WTC11 (cell line): ENCODE results near the gene TTLL9. TPM values are rescaled to one million over a fixed set of nuclear protein-coding genes. Genes with fewer than 3 reads are reported as not detected.

Experiments
- ATAC-seq: fragments of 200-7000 bp; cut with Tn5 transposase; 2 replicates; pipeline ENCODE4 v1.10.0; 2021; ENCODE audit warnings: mild to moderate bottlenecking, moderate library complexity
- CTCF ChIA-PET: fragments of 300-600 bp; sonication (Branson Sonifier 250); formaldehyde crosslinking; loops from one replicate; lab custom pipeline; 2021; ENCODE audit warnings: antibody characterized with exemption; lab: Charles Lee
- POLR2A ChIA-PET: fragments of 350-600 bp; sonication (Branson Sonifier 250); formaldehyde crosslinking; loops from one replicate; lab custom pipeline; 2021; ENCODE audit warnings: antibody characterized with exemption; lab: Charles Lee
- DNase-seq: peaks from one replicate; pipeline ENCODE4 v3.0.0; 2021; ENCODE audit warnings: low spot score
- H3K27ac Mint-ChIP-seq: 2 replicates; pipeline ENCODE4 v1.8.0; 2021; ENCODE audit warnings: mixed read lengths
- H3K27me3 Mint-ChIP-seq: 2 replicates; pipeline ENCODE4 v1.8.0; 2021; ENCODE audit warnings: low read depth, mild to moderate bottlenecking, moderate library complexity, mixed read lengths
- H3K36me3 Mint-ChIP-seq: 2 replicates; pipeline ENCODE4 v1.8.0; 2021; ENCODE audit warnings: mixed read lengths
- H3K4me1 Mint-ChIP-seq: 2 replicates; pipeline ENCODE4 v1.8.0; 2022; ENCODE audit warnings: mixed read lengths
- H3K4me3 Mint-ChIP-seq: 2 replicates; pipeline ENCODE4 v1.8.0; 2021; ENCODE audit warnings: mild to moderate bottlenecking, moderate library complexity, mixed read lengths
- H3K9me3 Mint-ChIP-seq: 2 replicates; pipeline ENCODE4 v1.8.0; 2021; ENCODE audit warnings: mixed read lengths
- ATF1 ChIP-seq: sonication (generic); formaldehyde crosslinking; IDR thresholded peaks from 2 replicates; pipeline ENCODE4 v1.8.1; 2023; ENCODE audit warnings: mild to moderate bottlenecking, moderate library complexity, missing genetic modification reagents
- CBFB ChIP-seq: sonication (generic); formaldehyde crosslinking; IDR thresholded peaks from 2 replicates; pipeline ENCODE4 v1.8.1; 2022; ENCODE audit warnings: mild to moderate bottlenecking, low read depth, missing genetic modification reagents
- CREB1 ChIP-seq: sonication (generic); formaldehyde crosslinking; IDR thresholded peaks from 2 replicates; pipeline ENCODE4 v1.8.0; 2023; ENCODE audit warnings: mild to moderate bottlenecking, missing genetic modification reagents
- CREM ChIP-seq: sonication (generic); formaldehyde crosslinking; IDR thresholded peaks from 2 replicates; pipeline ENCODE4 v1.8.1; 2022; ENCODE audit warnings: mild to moderate bottlenecking, missing genetic modification reagents, moderate library complexity
- ETV6 ChIP-seq: sonication (generic); formaldehyde crosslinking; IDR thresholded peaks from 2 replicates; pipeline ENCODE4 v1.8.1; 2022; ENCODE audit warnings: mild to moderate bottlenecking, missing genetic modification reagents
- FOXP1 ChIP-seq: sonication (generic); formaldehyde crosslinking; IDR thresholded peaks from 2 replicates; pipeline ENCODE4 v1.8.0; 2022; ENCODE audit warnings: missing genetic modification reagents, mild to moderate bottlenecking, moderate library complexity, borderline replicate concordance
- GTF2I ChIP-seq: fragments of 250-450 bp; sonication (Bioruptor Pico); conservative IDR thresholded peaks from 2 replicates; pipeline ENCODE4 v1.4.0; 2021; ENCODE audit warnings: mild to moderate bottlenecking
- JUN ChIP-seq: sonication (generic); formaldehyde crosslinking; IDR thresholded peaks from 2 replicates; pipeline ENCODE4 v1.8.0; 2023; ENCODE audit warnings: mild to moderate bottlenecking, missing genetic modification reagents
- KAT7 ChIP-seq: sonication (generic); formaldehyde crosslinking; IDR thresholded peaks from 2 replicates; pipeline ENCODE4 v1.8.1; 2023; ENCODE audit warnings: missing genetic modification reagents, mild to moderate bottlenecking, borderline replicate concordance
- PRRX2 ChIP-seq: fragments of 250-450 bp; sonication (Bioruptor Pico); IDR thresholded peaks from 2 replicates; pipeline ENCODE4 v1.8.0; 2021; ENCODE audit warnings: mild to moderate bottlenecking
- RORB ChIP-seq: fragments of 250-450 bp; sonication (Bioruptor Pico); IDR thresholded peaks from 2 replicates; pipeline ENCODE4 v1.9.0; 2021; ENCODE audit warnings: mild to moderate bottlenecking
- TCF7 ChIP-seq: sonication (generic); formaldehyde crosslinking; IDR thresholded peaks from 2 replicates; pipeline ENCODE4 v1.8.0; 2022; ENCODE audit warnings: mild to moderate bottlenecking, low read depth, missing genetic modification reagents, moderate library complexity
- ZBTB21 ChIP-seq: sonication (generic); formaldehyde crosslinking; IDR thresholded peaks from 2 replicates; pipeline ENCODE4 v1.8.1; 2023; ENCODE audit warnings: mild to moderate bottlenecking, missing genetic modification reagents, borderline replicate concordance
- ZNF219 ChIP-seq: sonication (generic); formaldehyde crosslinking; IDR thresholded peaks from 2 replicates; pipeline ENCODE4 v1.8.0; 2023; ENCODE audit warnings: missing genetic modification reagents, mild to moderate bottlenecking, borderline replicate concordance
- ZNF263 ChIP-seq: sonication (generic); formaldehyde crosslinking; IDR thresholded peaks from 2 replicates; pipeline ENCODE4 v1.8.1; 2022; ENCODE audit warnings: low read depth, mild to moderate bottlenecking, moderate library complexity, missing genetic modification reagents
- ZNF396 ChIP-seq: fragments of 250-450 bp; sonication (Bioruptor Pico); IDR thresholded peaks from 2 replicates; pipeline ENCODE4 v1.8.0; 2021; ENCODE audit warnings: mild to moderate bottlenecking, moderate library complexity, borderline replicate concordance
- total RNA-seq: library from RNA; stranded (reverse); gene quantifications from 3 replicates; pipeline ENCODE4 v1.2.3, GENCODE V29; 2021
- TF ChIP-seq, protein P1 (sequence below): sonication (generic); formaldehyde crosslinking; IDR thresholded peaks from 2 replicates; pipeline ENCODE4 v1.8.1; 2022; ENCODE audit warnings: mild to moderate bottlenecking, missing genetic modification reagents, moderate library complexity, borderline replicate concordance
- TF ChIP-seq, protein P2 (sequence below): fragments of 250-450 bp; sonication (Bioruptor Pico); IDR thresholded peaks from 2 replicates; pipeline ENCODE4 v1.9.0; 2021; ENCODE audit warnings: mild to moderate bottlenecking
- TF ChIP-seq, protein P3 (sequence below): sonication (generic); formaldehyde crosslinking; IDR thresholded peaks from 2 replicates; pipeline ENCODE4 v1.8.0; 2022; ENCODE audit warnings: mild to moderate bottlenecking, missing genetic modification reagents
- TF ChIP-seq, protein P4 (sequence below): sonication (generic); formaldehyde crosslinking; IDR thresholded peaks from 2 replicates; pipeline ENCODE4 v1.8.1; 2023; ENCODE audit warnings: mild to moderate bottlenecking, missing genetic modification reagents
- TF ChIP-seq, protein P5 (sequence below): sonication (generic); formaldehyde crosslinking; IDR thresholded peaks from 2 replicates; pipeline ENCODE4 v1.8.0; 2022; ENCODE audit warnings: mild to moderate bottlenecking, missing genetic modification reagents

The TTLL9 gene
- total RNA-seq, 1 experiment from 2014 or later = not detected

DNA sequence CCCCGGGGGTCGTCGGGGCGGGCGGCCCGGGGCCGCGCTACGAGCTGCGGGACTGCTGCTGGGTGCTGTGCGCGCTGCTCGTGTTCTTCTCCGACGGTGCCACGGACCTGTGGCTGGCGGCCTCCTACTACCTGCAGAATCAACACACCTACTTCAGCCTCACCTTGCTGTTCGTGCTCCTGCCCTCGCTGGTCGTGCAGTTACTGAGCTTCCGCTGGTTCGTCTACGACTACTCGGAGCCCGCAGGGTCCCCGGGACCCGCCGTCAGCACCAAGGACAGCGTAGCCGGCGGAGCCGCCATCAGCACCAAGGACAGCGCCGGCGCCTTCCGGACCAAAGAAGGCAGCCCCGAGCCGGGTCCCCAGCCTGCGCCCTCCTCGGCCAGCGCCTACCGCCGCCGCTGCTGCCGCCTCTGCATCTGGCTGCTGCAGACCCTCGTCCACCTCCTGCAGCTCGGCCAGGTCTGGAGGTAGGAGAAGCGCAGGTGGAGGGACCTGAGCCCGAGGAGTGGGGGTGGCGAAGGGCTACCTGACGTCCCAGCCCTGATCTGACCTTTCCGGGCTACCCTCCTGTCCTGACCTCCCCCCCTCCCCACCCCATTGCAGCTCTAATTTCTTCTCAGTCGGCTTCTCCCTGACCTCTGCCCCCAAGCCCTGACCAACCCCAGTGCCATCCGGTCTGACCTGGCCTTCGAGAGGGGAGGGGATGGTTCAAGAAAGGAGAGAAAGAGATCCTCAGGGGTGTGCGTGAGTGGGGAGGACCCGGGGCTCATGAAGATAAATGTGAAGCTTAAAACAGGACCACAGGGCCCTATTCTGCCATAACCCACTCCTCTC lies 98.1 kb downstream of the TTLL9 start (continued):
- TF ChIP-seq, protein P1, sequence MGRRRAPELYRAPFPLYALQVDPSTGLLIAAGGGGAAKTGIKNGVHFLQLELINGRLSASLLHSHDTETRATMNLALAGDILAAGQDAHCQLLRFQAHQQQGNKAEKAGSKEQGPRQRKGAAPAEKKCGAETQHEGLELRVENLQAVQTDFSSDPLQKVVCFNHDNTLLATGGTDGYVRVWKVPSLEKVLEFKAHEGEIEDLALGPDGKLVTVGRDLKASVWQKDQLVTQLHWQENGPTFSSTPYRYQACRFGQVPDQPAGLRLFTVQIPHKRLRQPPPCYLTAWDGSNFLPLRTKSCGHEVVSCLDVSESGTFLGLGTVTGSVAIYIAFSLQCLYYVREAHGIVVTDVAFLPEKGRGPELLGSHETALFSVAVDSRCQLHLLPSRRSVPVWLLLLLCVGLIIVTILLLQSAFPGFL (CRISPR knock-in tag) = peak; percentile 100
- TF ChIP-seq JUN (CRISPR knock-in tag) (peak; percentile 100), KAT7 (peak; percentile 100), CREM (CRISPR knock-in tag) (peak; percentile 98), ZNF219 (peak; percentile 100)

DNA sequence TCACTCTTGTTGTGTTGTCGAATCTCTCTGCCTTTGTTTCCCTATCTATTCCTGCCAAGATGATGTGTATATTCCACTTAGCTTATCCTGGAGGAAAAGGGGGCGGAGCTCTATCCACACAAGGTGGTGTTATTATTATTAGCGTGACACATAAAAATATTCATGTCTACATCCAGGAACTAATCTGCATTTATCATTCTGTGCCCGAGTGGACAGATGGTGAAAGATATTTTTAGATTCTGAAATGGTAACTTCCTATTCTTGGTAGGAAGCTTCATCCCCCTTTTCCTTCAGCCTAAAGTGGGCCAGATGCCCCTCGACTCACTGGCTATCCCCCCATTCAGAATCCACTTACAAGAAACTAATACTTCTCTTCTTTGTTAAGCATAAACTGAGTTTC lies 99.6 kb downstream of the TTLL9 start:
- peaks cover 29% of the 10 kb centered on the region for H3K4me1 Mint-ChIP-seq
- H3K9me3 Mint-ChIP-seq = no peaks in the 10 kb centered on the region
- no peak overlapping the region for H3K27ac Mint-ChIP-seq
- POLR2A ChIA-PET = no interaction called here
- CTCF ChIA-PET = interaction anchor here (0.8 to 2.7 kb wide), 5 partner anchors 18 to 123 kb away, joined by 3 to 14 read pairs (median 5); partner anchors contain the start of gene PDRG1
- DNase-seq (no peak), ATAC-seq (no peak)
- H3K4me3 Mint-ChIP-seq = peak overlapping the region; percentile 93; the same call in 1 of the 2 replicates
- H3K36me3 Mint-ChIP-seq = no peaks in the 10 kb centered on the region
- TF ChIP-seq CBFB (CRISPR knock-in tag) (no peak), RORB (no peak)
- TF ChIP-seq, protein P2, sequence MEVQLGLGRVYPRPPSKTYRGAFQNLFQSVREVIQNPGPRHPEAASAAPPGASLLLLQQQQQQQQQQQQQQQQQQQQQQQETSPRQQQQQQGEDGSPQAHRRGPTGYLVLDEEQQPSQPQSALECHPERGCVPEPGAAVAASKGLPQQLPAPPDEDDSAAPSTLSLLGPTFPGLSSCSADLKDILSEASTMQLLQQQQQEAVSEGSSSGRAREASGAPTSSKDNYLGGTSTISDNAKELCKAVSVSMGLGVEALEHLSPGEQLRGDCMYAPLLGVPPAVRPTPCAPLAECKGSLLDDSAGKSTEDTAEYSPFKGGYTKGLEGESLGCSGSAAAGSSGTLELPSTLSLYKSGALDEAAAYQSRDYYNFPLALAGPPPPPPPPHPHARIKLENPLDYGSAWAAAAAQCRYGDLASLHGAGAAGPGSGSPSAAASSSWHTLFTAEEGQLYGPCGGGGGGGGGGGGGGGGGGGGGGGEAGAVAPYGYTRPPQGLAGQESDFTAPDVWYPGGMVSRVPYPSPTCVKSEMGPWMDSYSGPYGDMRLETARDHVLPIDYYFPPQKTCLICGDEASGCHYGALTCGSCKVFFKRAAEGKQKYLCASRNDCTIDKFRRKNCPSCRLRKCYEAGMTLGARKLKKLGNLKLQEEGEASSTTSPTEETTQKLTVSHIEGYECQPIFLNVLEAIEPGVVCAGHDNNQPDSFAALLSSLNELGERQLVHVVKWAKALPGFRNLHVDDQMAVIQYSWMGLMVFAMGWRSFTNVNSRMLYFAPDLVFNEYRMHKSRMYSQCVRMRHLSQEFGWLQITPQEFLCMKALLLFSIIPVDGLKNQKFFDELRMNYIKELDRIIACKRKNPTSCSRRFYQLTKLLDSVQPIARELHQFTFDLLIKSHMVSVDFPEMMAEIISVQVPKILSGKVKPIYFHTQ (CRISPR knock-in tag) = no peak
- H3K27me3 Mint-ChIP-seq = peaks cover 38% of the 10 kb centered on the region

DNA sequence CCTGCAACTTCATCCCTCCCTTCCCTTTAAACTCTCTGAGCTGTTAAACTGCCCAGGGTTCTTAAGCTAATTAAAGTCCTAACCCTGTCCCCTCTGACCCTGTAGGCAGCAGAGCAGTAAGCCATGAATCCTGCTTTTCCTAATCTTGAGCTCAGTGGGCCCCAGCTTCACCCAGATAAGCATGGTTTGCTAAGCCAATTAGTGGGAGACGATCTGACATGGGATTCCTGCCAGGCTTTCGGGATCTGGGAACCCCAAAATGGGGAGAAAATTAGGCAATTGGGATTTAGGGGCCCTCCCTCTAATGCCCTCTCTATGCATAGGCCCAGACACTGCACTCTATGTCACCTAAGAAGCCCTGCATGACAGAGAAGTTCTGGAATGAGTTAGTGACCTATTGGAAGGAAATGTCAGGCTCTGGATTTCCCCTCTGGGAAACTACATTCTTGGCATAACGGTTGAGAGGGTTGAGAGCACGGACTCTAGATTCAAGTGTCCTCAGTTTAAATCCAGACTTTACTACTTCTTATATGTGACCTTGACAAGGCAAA lies 102.1 kb downstream of the TTLL9 start:
- Mint-ChIP-seq H3K27ac (no peak overlapping the region), H3K4me3 (no peak overlapping the region), H3K27me3 (peaks cover 17% of the 10 kb centered on the region), H3K36me3 (no peaks in the 10 kb centered on the region), H3K4me1 (peaks cover 28% of the 10 kb centered on the region), H3K9me3 (no peaks in the 10 kb centered on the region)
- TF ChIP-seq, protein P3, sequence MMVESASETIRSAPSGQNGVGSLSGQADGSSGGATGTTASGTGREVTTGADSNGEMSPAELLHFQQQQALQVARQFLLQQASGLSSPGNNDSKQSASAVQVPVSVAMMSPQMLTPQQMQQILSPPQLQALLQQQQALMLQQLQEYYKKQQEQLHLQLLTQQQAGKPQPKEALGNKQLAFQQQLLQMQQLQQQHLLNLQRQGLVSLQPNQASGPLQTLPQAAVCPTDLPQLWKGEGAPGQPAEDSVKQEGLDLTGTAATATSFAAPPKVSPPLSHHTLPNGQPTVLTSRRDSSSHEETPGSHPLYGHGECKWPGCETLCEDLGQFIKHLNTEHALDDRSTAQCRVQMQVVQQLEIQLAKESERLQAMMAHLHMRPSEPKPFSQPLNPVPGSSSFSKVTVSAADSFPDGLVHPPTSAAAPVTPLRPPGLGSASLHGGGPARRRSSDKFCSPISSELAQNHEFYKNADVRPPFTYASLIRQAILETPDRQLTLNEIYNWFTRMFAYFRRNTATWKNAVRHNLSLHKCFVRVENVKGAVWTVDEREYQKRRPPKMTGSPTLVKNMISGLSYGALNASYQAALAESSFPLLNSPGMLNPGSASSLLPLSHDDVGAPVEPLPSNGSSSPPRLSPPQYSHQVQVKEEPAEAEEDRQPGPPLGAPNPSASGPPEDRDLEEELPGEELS (CRISPR knock-in tag) = no peak
- TF ChIP-seq ZBTB21 (CRISPR knock-in tag) (no peak), TCF7 (CRISPR knock-in tag) (no peak), PRRX2 (CRISPR knock-in tag) (no peak), GTF2I (CRISPR knock-in tag) (no peak), FOXP1 (CRISPR knock-in tag) (no peak), CREB1 (CRISPR knock-in tag) (no peak), ZNF396 (no peak), ATF1 (CRISPR knock-in tag) (no peak), CREM (CRISPR knock-in tag) (no peak), ZNF263 (CRISPR knock-in tag) (no peak), ETV6 (CRISPR knock-in tag) (no peak), RORB (no peak)
- TF ChIP-seq, protein P2 (CRISPR knock-in tag) = no peak
- TF ChIP-seq, protein P4, sequence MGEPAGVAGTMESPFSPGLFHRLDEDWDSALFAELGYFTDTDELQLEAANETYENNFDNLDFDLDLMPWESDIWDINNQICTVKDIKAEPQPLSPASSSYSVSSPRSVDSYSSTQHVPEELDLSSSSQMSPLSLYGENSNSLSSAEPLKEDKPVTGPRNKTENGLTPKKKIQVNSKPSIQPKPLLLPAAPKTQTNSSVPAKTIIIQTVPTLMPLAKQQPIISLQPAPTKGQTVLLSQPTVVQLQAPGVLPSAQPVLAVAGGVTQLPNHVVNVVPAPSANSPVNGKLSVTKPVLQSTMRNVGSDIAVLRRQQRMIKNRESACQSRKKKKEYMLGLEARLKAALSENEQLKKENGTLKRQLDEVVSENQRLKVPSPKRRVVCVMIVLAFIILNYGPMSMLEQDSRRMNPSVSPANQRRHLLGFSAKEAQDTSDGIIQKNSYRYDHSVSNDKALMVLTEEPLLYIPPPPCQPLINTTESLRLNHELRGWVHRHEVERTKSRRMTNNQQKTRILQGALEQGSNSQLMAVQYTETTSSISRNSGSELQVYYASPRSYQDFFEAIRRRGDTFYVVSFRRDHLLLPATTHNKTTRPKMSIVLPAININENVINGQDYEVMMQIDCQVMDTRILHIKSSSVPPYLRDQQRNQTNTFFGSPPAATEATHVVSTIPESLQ (CRISPR knock-in tag) = no peak
- TF ChIP-seq, protein P5, sequence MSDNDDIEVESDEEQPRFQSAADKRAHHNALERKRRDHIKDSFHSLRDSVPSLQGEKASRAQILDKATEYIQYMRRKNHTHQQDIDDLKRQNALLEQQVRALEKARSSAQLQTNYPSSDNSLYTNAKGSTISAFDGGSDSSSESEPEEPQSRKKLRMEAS (CRISPR knock-in tag) = no peak
- CTCF ChIA-PET = interaction anchor here (1.1 to 1.5 kb wide), 5 partner anchors 18 to 126 kb away, joined by 3 to 5 read pairs (median 3); partner anchors contain the start of gene PDRG1
- POLR2A ChIA-PET = no interaction called here
- ATAC-seq (no peak), DNase-seq (no peak)
